DND-41 (cell line): ENCODE data around the gene RHBDD1.

ENCODE experiments used
- EZH2 ChIP-seq: IDR thresholded peaks from 3 replicates; pipeline ENCODE4 v1.6.1; 2012; ENCODE audit warnings: borderline replicate concordance, low read depth, mild to moderate bottlenecking, moderate library complexity, low read length, inconsistent platforms; ENCODE audit not compliant: severe bottlenecking
- TF ChIP-seq, protein P1 (sequence below): IDR thresholded peaks from 2 replicates; pipeline ENCODE4 v1.5.1; 2012; ENCODE audit warnings: borderline replicate concordance, low read length, moderate library complexity, mild to moderate bottlenecking; ENCODE audit not compliant: poor library complexity, severe bottlenecking; ENCODE audit errors: extremely low read depth

DNA sequence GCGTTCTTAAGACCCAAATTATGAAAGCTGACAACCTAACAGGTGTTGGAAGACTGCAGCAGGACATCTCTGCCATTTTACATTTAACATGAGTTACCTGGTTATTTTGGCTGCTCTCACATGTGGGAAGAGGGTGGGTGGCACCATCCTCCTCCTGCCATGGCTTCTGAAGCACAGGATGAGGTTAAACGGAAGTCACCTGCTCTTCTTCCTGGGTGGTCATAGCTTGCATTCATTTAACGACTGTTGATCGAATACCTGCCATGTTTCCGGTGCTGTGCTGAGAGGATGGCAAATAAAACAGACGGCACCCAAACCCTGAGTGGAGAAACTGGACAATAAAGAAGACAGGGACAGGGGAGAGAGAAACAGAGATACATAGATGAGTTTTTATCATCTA lies 118.0 kb downstream of the RHBDD1 start:
- TF ChIP-seq EZH2: no peak
- TF ChIP-seq, protein P1, sequence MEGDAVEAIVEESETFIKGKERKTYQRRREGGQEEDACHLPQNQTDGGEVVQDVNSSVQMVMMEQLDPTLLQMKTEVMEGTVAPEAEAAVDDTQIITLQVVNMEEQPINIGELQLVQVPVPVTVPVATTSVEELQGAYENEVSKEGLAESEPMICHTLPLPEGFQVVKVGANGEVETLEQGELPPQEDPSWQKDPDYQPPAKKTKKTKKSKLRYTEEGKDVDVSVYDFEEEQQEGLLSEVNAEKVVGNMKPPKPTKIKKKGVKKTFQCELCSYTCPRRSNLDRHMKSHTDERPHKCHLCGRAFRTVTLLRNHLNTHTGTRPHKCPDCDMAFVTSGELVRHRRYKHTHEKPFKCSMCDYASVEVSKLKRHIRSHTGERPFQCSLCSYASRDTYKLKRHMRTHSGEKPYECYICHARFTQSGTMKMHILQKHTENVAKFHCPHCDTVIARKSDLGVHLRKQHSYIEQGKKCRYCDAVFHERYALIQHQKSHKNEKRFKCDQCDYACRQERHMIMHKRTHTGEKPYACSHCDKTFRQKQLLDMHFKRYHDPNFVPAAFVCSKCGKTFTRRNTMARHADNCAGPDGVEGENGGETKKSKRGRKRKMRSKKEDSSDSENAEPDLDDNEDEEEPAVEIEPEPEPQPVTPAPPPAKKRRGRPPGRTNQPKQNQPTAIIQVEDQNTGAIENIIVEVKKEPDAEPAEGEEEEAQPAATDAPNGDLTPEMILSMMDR: no peak
